A549 (cell line): ENCODE results near the gene FRMD4A. TPM values are rescaled to one million over a fixed set of nuclear protein-coding genes. Genes with fewer than 3 reads are reported as not detected.

Experiments used
- ATAC-seq, 2 experiments: fragments of 200-7000 bp in 1 of 2; fragments of >200 bp in 1 of 2; cut with Nextera tagmentation in 1 of 2; cut with Tn5 transposase in 1 of 2; 3 replicates each; pipeline versions ENCODE4 v1.8.0 to v1.9.1; 2018 to 2020; ENCODE audit warnings: mild to moderate bottlenecking in 1 of 2, moderate library complexity in 1 of 2
- CTCF ChIA-PET: fragments of 300-600 bp; sonication (Branson Sonifier 250); formaldehyde crosslinking; extraction: SDS; loops from one replicate; lab custom pipeline; 2021; ENCODE audit warnings: antibody characterized with exemption, inconsistent platforms; lab: Yijun Ruan, JAX
- POLR2A ChIA-PET: fragments of 350-600 bp; formaldehyde crosslinking; extraction: SDS; loops from one replicate; lab custom pipeline; 2021; ENCODE audit warnings: antibody characterized with exemption, inconsistent platforms; lab: Yijun Ruan, JAX
- DNase-seq, 2 experiments: peaks; one replicate each; pipeline versions ENCODE4 v3.0.0 to v3.0.0-alpha.2; 2011 to 2016; ENCODE audit warnings: low read depth in 1 of 2, low spot score in 1 of 2
- FAIRE-seq: peaks from 2 replicates; lab custom pipeline; 2011; peaks lifted over from hg19 to GRCh38; lab: Jason Lieb, UNC
- H3K27ac ChIP-seq, 2 experiments: fragments of >200 bp; sonication (Bioruptor Twin); formaldehyde crosslinking; 3 replicates each; pipeline ENCODE4 v1.5.1; 2016 to 2017
- H3K4me1 ChIP-seq: fragments of >200 bp; sonication (Bioruptor Twin); formaldehyde crosslinking; 3 replicates; pipeline ENCODE4 v1.6.1; 2016
- H3K4me2 ChIP-seq: fragments of >200 bp; sonication (Bioruptor Twin); formaldehyde crosslinking; 3 replicates; pipeline ENCODE4 v1.6.1; 2016
- H3K4me3 ChIP-seq: fragments of >200 bp; sonication (Bioruptor Twin); formaldehyde crosslinking; 3 replicates; pipeline ENCODE4 v1.5.1; 2016
- H3K9me3 ChIP-seq: fragments of >200 bp; sonication (Bioruptor Twin); formaldehyde crosslinking; 3 replicates; pipeline ENCODE4 v1.6.1; 2016
- ATOH8 ChIP-seq: fragments of 250-450 bp; sonication (Bioruptor Pico); IDR thresholded peaks from 2 replicates; pipeline ENCODE4 v1.5.0; 2020; ENCODE audit warnings: low read depth, mild to moderate bottlenecking, moderate library complexity
- BHLHE40 ChIP-seq: IDR thresholded peaks from 2 replicates; pipeline ENCODE4 v1.6.1; 2012; ENCODE audit warnings: low read depth, low read length, inconsistent platforms
- CHD4 ChIP-seq: fragments of 200-600 bp; sonication (generic); IDR thresholded peaks from 2 replicates; pipeline ENCODE4 v1.6.1; 2016; ENCODE audit warnings: antibody characterized with exemption, mild to moderate bottlenecking, borderline replicate concordance
- ESRRA ChIP-seq: fragments of 150-350 bp; IDR thresholded peaks from 2 replicates; pipeline ENCODE4 v1.6.1; 2014; ENCODE audit warnings: mild to moderate bottlenecking, low read length, borderline replicate concordance
- FOSL2 ChIP-seq, 2 experiments: fragments of 450-650 bp in 1 of 2; fragments of >200 bp in 1 of 2; sonication (Bioruptor Twin) in 1 of 2; formaldehyde crosslinking; IDR thresholded peaks; 2 replicates each; pipeline versions ENCODE4 v1.5.0 to v1.6.1; 2016 to 2020; ENCODE audit warnings: mild to moderate bottlenecking in 1 of 2, moderate library complexity in 1 of 2
- GATA3 ChIP-seq: IDR thresholded peaks from 2 replicates; pipeline ENCODE4 v1.6.1; 2012; ENCODE audit warnings: borderline replicate concordance
- HDAC2 ChIP-seq: fragments of 200-600 bp; sonication (generic); IDR thresholded peaks from 2 replicates; pipeline ENCODE4 v1.6.1; 2016
- HES2 ChIP-seq: fragments of >200 bp; sonication (Bioruptor Twin); formaldehyde crosslinking; IDR thresholded peaks from 2 replicates; pipeline ENCODE4 v1.6.1; 2016
- JUN ChIP-seq, 2 experiments: fragments of >200 bp; sonication (Bioruptor Twin); formaldehyde crosslinking; IDR thresholded peaks; 2 replicates in 1 of 2; 3 replicates in 1 of 2; pipeline ENCODE4 v1.6.1; 2016 to 2017
- MAFK ChIP-seq: fragments of 450-650 bp; IDR thresholded peaks from 2 replicates; pipeline ENCODE4 v1.6.1; 2014; ENCODE audit not compliant: partially characterized antibody
- MAX ChIP-seq: IDR thresholded peaks from 2 replicates; pipeline ENCODE4 v1.6.1; 2012
- MYC ChIP-seq: IDR thresholded peaks from 2 replicates; pipeline ENCODE4 v1.6.1; 2012; ENCODE audit warnings: mild to moderate bottlenecking, inconsistent platforms, low read length, improper control_type of control experiment, borderline replicate concordance
- NFE2L2 ChIP-seq: fragments of 150-350 bp; conservative IDR thresholded peaks from 2 replicates; pipeline ENCODE4 v1.6.1; 2014; ENCODE audit warnings: low read length
- NPAS2 ChIP-seq: fragments of 250-450 bp; sonication (Bioruptor Pico); IDR thresholded peaks from 2 replicates; pipeline ENCODE4 v1.8.0; 2022; ENCODE audit warnings: mild to moderate bottlenecking, moderate library complexity, borderline replicate concordance
- PBX3 ChIP-seq: IDR thresholded peaks from 2 replicates; pipeline ENCODE4 v1.6.1; 2012
- PHF8 ChIP-seq: fragments of 200-600 bp; sonication (generic); IDR thresholded peaks from 2 replicates; pipeline ENCODE4 v1.6.1; 2016; ENCODE audit warnings: low read depth, mild to moderate bottlenecking, antibody characterized with exemption, moderate library complexity, borderline replicate concordance
- RCOR1 ChIP-seq: fragments of 150-350 bp; IDR thresholded peaks from 2 replicates; pipeline ENCODE4 v1.6.1; 2014; ENCODE audit warnings: antibody characterized with exemption, low read length, low read depth
- RNF2 ChIP-seq: fragments of 200-600 bp; sonication (generic); IDR thresholded peaks from 2 replicates; pipeline ENCODE4 v1.6.1; 2016; ENCODE audit warnings: low read depth, mild to moderate bottlenecking, antibody characterized with exemption, moderate library complexity, borderline replicate concordance
- SMC3 ChIP-seq: fragments of >200 bp; sonication (Bioruptor Twin); formaldehyde crosslinking; IDR thresholded peaks from 3 replicates; pipeline ENCODE4 v1.6.1; 2018; ENCODE audit warnings: inconsistent platforms
- SREBF2 ChIP-seq: fragments of 450-650 bp; IDR thresholded peaks from 2 replicates; pipeline ENCODE4 v1.6.1; 2014; ENCODE audit warnings: mild to moderate bottlenecking, moderate library complexity
- TP53 ChIP-seq: fragments of 250-450 bp; sonication (Bioruptor Pico); IDR thresholded peaks from 2 replicates; pipeline ENCODE4 v1.5.0; 2021; ENCODE audit warnings: mild to moderate bottlenecking, moderate library complexity
- USF2 ChIP-seq: fragments of 450-650 bp; IDR thresholded peaks from 2 replicates; pipeline ENCODE4 v1.6.1; 2014; ENCODE audit warnings: antibody characterized with exemption
- ZNF302 ChIP-seq: fragments of 250-450 bp; sonication (Bioruptor Pico); IDR thresholded peaks from 2 replicates; pipeline ENCODE4 v1.9.0; 2021; ENCODE audit warnings: inconsistent platforms, mild to moderate bottlenecking, moderate library complexity
- WGBS: methylation state at CpG from one replicate; pipeline ENCODE4 v1.1.6; 2017; ENCODE audit errors: missing lambda C conversion rate; 5-methylcytosine and 5-hydroxymethylcytosine counted together
- polyA plus RNA-seq, 4 experiments: library from polyadenylated mRNA; depleted of rRNA in 3 of 4; stranded (reverse); fragments of >200 nt; fragmentation: RNase III in 1 of 4; extraction: RNeasy Plus Mini Kit Qiagen cat#74134 plus additional on column Dnase treatment in 1 of 4; gene quantifications; 2 replicates in 3 of 4; 3 replicates in 1 of 4; pipeline ENCODE4 v1.2.3, GENCODE V29; 2011 to 2017
- TF ChIP-seq, protein P1 (sequence below): fragments of >200 bp; sonication (Bioruptor Twin); formaldehyde crosslinking; IDR thresholded peaks from 3 replicates; pipeline ENCODE4 v1.5.1; 2016
- TF ChIP-seq, protein P2 (sequence below): fragments of 150-350 bp; IDR thresholded peaks from 2 replicates; pipeline ENCODE4 v1.6.1; 2014; ENCODE audit warnings: low read depth, mild to moderate bottlenecking, low read length

Gene FRMD4A
- polyA plus RNA-seq, 2 of the 4 experiments (the other 2 are of a cell fraction), result 2.5 to 4.7 TPM

- Histone ChIP-seq H3K4me1 (no peaks in the 10 kb centered on the region), H3K4me2 (no peak overlapping the region), H3K9me3 (no peaks in the 10 kb centered on the region), H3K27ac (no peak overlapping the region), H3K4me3 (no peak overlapping the region)
- ATAC-seq (peak; percentile 26 to 28; a peak in 2 of 6 replicates), FAIRE-seq (no peak), DNase-seq (no peak)
- ChIA-PET POLR2A (no interaction called here), CTCF (no interaction called here)
- whole genome bisulfite sequencing, result 59% methylated on average over 7 of the region's 9 CpGs
- TF ChIP-seq MAFK, result no peak
- no peak for TF ChIP-seq PBX3
- TF ChIP-seq HDAC2, result no peak
- no peak for TF ChIP-seq NPAS2 (CRISPR knock-in tag)
- TF ChIP-seq JUN (IDR thresholded peaks at IDR 0.05), result no peak
- TF ChIP-seq BHLHE40, result no peak
- no peak for TF ChIP-seq TP53
- TF ChIP-seq SREBF2, result no peak
- no peak for TF ChIP-seq ESRRA
- TF ChIP-seq RCOR1, result no peak
- TF ChIP-seq MAX, result no peak
- no peak for TF ChIP-seq RNF2
- TF ChIP-seq CHD4, result no peak
- no peak for TF ChIP-seq HES2
- TF ChIP-seq NFE2L2, result no peak
Measured at GRCh38 chr10:13820964-13821337, 509.8 kb downstream of the FRMD4A start.

GRCh38 chr10:13820119-13820963 is 510.4 kb downstream of the FRMD4A start:
- no peaks in the 10 kb centered on the region for H3K4me1 ChIP-seq
- ChIA-PET CTCF (interaction anchor here (0.6 to 0.8 kb wide), 2 partner anchors 9 to 366 kb away, joined by 3 read pairs; no protein-coding TSS in a partner anchor), POLR2A (no interaction called here)
- 53% methylated on average over 19 of the region's 19 CpGs for WGBS
- H3K4me2 ChIP-seq, result no peak overlapping the region
- no peak overlapping the region for H3K27ac ChIP-seq
- DNase-seq (no peak), ATAC-seq (0 out of 6 replicates have a peak, but pooled peaks of 1 of the 2 experiments have one; percentile 22), FAIRE-seq (no peak)
- no peaks in the 10 kb centered on the region for H3K9me3 ChIP-seq
- no peak overlapping the region for H3K4me3 ChIP-seq
- TF ChIP-seq SMC3 (no peak), FOSL2 (IDR thresholded peaks at IDR 0.05) (no peak), FOSL2 (CRISPR knock-in tag; IDR thresholded peaks at IDR 0.05) (no peak), CHD4 (no peak), PHF8 (no peak), ZNF302 (CRISPR knock-in tag) (no peak), ATOH8 (CRISPR knock-in tag) (no peak), USF2 (no peak), MYC (no peak), GATA3 (no peak), BHLHE40 (no peak)
- TF ChIP-seq, protein P1, sequence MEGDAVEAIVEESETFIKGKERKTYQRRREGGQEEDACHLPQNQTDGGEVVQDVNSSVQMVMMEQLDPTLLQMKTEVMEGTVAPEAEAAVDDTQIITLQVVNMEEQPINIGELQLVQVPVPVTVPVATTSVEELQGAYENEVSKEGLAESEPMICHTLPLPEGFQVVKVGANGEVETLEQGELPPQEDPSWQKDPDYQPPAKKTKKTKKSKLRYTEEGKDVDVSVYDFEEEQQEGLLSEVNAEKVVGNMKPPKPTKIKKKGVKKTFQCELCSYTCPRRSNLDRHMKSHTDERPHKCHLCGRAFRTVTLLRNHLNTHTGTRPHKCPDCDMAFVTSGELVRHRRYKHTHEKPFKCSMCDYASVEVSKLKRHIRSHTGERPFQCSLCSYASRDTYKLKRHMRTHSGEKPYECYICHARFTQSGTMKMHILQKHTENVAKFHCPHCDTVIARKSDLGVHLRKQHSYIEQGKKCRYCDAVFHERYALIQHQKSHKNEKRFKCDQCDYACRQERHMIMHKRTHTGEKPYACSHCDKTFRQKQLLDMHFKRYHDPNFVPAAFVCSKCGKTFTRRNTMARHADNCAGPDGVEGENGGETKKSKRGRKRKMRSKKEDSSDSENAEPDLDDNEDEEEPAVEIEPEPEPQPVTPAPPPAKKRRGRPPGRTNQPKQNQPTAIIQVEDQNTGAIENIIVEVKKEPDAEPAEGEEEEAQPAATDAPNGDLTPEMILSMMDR, result no peak
- TF ChIP-seq, protein P2, sequence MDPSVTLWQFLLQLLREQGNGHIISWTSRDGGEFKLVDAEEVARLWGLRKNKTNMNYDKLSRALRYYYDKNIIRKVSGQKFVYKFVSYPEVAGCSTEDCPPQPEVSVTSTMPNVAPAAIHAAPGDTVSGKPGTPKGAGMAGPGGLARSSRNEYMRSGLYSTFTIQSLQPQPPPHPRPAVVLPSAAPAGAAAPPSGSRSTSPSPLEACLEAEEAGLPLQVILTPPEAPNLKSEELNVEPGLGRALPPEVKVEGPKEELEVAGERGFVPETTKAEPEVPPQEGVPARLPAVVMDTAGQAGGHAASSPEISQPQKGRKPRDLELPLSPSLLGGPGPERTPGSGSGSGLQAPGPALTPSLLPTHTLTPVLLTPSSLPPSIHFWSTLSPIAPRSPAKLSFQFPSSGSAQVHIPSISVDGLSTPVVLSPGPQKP, result no peak
